ENCODE measurements around the gene LMO2.

DNA sequence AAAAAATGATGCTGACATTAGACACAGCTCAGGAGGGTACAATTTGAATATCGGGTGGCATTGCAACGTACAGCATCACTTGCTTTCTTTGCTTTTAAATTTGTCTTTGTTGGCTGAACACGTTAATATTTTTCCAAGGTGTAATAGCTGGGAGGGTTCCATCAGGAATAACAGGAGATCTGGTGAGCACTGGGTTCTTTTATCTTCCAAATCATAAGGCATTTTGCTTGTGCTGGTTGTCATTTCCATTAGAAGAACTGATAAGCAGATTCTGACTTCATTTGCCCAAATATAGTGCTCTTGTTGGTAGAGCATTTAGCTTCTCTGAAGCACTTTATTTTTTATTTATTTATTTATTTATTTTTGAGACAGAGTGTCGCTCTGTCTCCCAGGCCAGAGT is 48.9 kb downstream of the LMO2 start:
- no peak for TF ChIP-seq CTCF (IDR thresholded peaks at IDR 0.05; ENCODE audit: insufficient read depth, low read length, poor library complexity, severe bottlenecking)
- no peak for TF ChIP-seq EZH2phosphoT487 (conservative IDR thresholded peaks at IDR 0.05; ENCODE audit: low read length)
